ENCODE results near the gene KLHL21.

Gene KLHL21

GRCh38 chr1:6580119-6580592 lies 22.5 kb downstream of the KLHL21 start:
- TF ChIP-seq CTCF (IDR thresholded peaks at IDR 0.05): no peak

- no peak for TF ChIP-seq CTCF (IDR thresholded peaks at IDR 0.05)
Measured at GRCh38 chr1:6579374-6580118, 23.1 kb downstream of the KLHL21 start, which contains the start of gene ZBTB48. ZBTB48 (plus strand) TSS chr1:6579994; CDS start chr1:6580610, 616 bp downstream.

GRCh38 chr1:6578624-6579373 lies 23.9 kb downstream of the KLHL21 start:
- TF ChIP-seq CTCF (IDR thresholded peaks at IDR 0.05): no peak

- TF ChIP-seq CTCF (IDR thresholded peaks at IDR 0.05): no peak
Measured at GRCh38 chr1:6577831-6578525, 24.7 kb downstream of the KLHL21 start.

GRCh38 chr1:6574818-6575217 lies 27.9 kb downstream of the KLHL21 start:
- TF ChIP-seq CTCF (IDR thresholded peaks at IDR 0.05): no peak

- no peak for TF ChIP-seq CTCF (IDR thresholded peaks at IDR 0.05)
Measured at GRCh38 chr1:6574025-6574620, 28.5 kb downstream of the KLHL21 start.
